ENCODE data around the gene RNF181.

- TF ChIP-seq CTCF (conservative IDR thresholded peaks at IDR 0.05) (no peak), EZH2 (IDR thresholded peaks at IDR 0.05; ENCODE audit: low read depth) (no peak)
Measured at GRCh38 chr2:85588645-85589044, 6.9 kb upstream of the RNF181 start.
